WTC11 (cell line): ENCODE measurements around the gene PTPN1. TPM values are rescaled to one million over a fixed set of nuclear protein-coding genes. Genes with fewer than 3 reads are reported as not detected.

Experiments used
- ATAC-seq: fragments of 200-7000 bp; cut with Tn5 transposase; 2 replicates; pipeline ENCODE4 v1.10.0; 2021; ENCODE audit warnings: mild to moderate bottlenecking, moderate library complexity
- Bru-seq: library from RNA; stranded (reverse); fragments of 400-500 nt; gene quantifications from one replicate; lab custom pipeline; 2021; lab: Mats Ljungman, UMichigan
- CTCF ChIA-PET: fragments of 300-600 bp; sonication (Branson Sonifier 250); formaldehyde crosslinking; loops from one replicate; lab custom pipeline; 2021; ENCODE audit warnings: antibody characterized with exemption; lab: Charles Lee
- POLR2A ChIA-PET: fragments of 350-600 bp; sonication (Branson Sonifier 250); formaldehyde crosslinking; loops from one replicate; lab custom pipeline; 2021; ENCODE audit warnings: antibody characterized with exemption; lab: Charles Lee
- DNase-seq: peaks from one replicate; pipeline ENCODE4 v3.0.0; 2021; ENCODE audit warnings: low spot score
- H3K27ac Mint-ChIP-seq: 2 replicates; pipeline ENCODE4 v1.8.0; 2021; ENCODE audit warnings: mixed read lengths
- H3K27me3 Mint-ChIP-seq: 2 replicates; pipeline ENCODE4 v1.8.0; 2021; ENCODE audit warnings: low read depth, mild to moderate bottlenecking, moderate library complexity, mixed read lengths
- H3K36me3 Mint-ChIP-seq: 2 replicates; pipeline ENCODE4 v1.8.0; 2021; ENCODE audit warnings: mixed read lengths
- H3K4me1 Mint-ChIP-seq: 2 replicates; pipeline ENCODE4 v1.8.0; 2022; ENCODE audit warnings: mixed read lengths
- H3K4me3 Mint-ChIP-seq: 2 replicates; pipeline ENCODE4 v1.8.0; 2021; ENCODE audit warnings: mild to moderate bottlenecking, moderate library complexity, mixed read lengths
- H3K9me3 Mint-ChIP-seq: 2 replicates; pipeline ENCODE4 v1.8.0; 2021; ENCODE audit warnings: mixed read lengths
- ATF6 ChIP-seq: sonication (generic); formaldehyde crosslinking; IDR thresholded peaks from 2 replicates; pipeline ENCODE4 v1.8.1; 2023; ENCODE audit warnings: mild to moderate bottlenecking, missing genetic modification reagents
- CREM ChIP-seq: sonication (generic); formaldehyde crosslinking; IDR thresholded peaks from 2 replicates; pipeline ENCODE4 v1.8.1; 2022; ENCODE audit warnings: mild to moderate bottlenecking, missing genetic modification reagents, moderate library complexity
- E2F1 ChIP-seq: sonication (generic); formaldehyde crosslinking; IDR thresholded peaks from 2 replicates; pipeline ENCODE4 v1.8.0; 2022; ENCODE audit warnings: mild to moderate bottlenecking, missing genetic modification reagents
- ELF4 ChIP-seq: sonication (generic); formaldehyde crosslinking; IDR thresholded peaks from 2 replicates; pipeline ENCODE4 v1.8.1; 2022; ENCODE audit warnings: low read depth, mild to moderate bottlenecking, moderate library complexity, missing genetic modification reagents
- GABPB1 ChIP-seq: sonication (generic); formaldehyde crosslinking; IDR thresholded peaks from 2 replicates; pipeline ENCODE4 v1.8.1; 2023; ENCODE audit warnings: mild to moderate bottlenecking, missing genetic modification reagents
- HMGXB4 ChIP-seq: sonication (generic); formaldehyde crosslinking; IDR thresholded peaks from 2 replicates; pipeline ENCODE4 v1.8.1; 2023; ENCODE audit warnings: mild to moderate bottlenecking, moderate library complexity, missing genetic modification reagents
- MYBL2 ChIP-seq: sonication (generic); formaldehyde crosslinking; IDR thresholded peaks from 2 replicates; pipeline ENCODE4 v1.8.1; 2023; ENCODE audit warnings: mild to moderate bottlenecking, moderate library complexity, missing genetic modification reagents
- NFYB ChIP-seq: sonication (generic); formaldehyde crosslinking; conservative IDR thresholded peaks from 2 replicates; pipeline ENCODE4 v1.8.0; 2022; ENCODE audit warnings: low read depth, missing genetic modification reagents
- RORB ChIP-seq: fragments of 250-450 bp; sonication (Bioruptor Pico); IDR thresholded peaks from 2 replicates; pipeline ENCODE4 v1.9.0; 2021; ENCODE audit warnings: mild to moderate bottlenecking
- ZBTB21 ChIP-seq: sonication (generic); formaldehyde crosslinking; IDR thresholded peaks from 2 replicates; pipeline ENCODE4 v1.8.1; 2023; ENCODE audit warnings: mild to moderate bottlenecking, missing genetic modification reagents, borderline replicate concordance
- ZNF121 ChIP-seq: sonication (generic); formaldehyde crosslinking; IDR thresholded peaks from 2 replicates; pipeline ENCODE4 v1.8.0; 2023; ENCODE audit warnings: missing genetic modification reagents
- ZNF219 ChIP-seq: sonication (generic); formaldehyde crosslinking; IDR thresholded peaks from 2 replicates; pipeline ENCODE4 v1.8.0; 2023; ENCODE audit warnings: missing genetic modification reagents, mild to moderate bottlenecking, borderline replicate concordance
- ZNF263 ChIP-seq: sonication (generic); formaldehyde crosslinking; IDR thresholded peaks from 2 replicates; pipeline ENCODE4 v1.8.1; 2022; ENCODE audit warnings: low read depth, mild to moderate bottlenecking, moderate library complexity, missing genetic modification reagents
- ZNF317 ChIP-seq: sonication (generic); formaldehyde crosslinking; IDR thresholded peaks from 2 replicates; pipeline ENCODE4 v1.8.1; 2023; ENCODE audit warnings: low read depth, mild to moderate bottlenecking, moderate library complexity, missing genetic modification reagents, borderline replicate concordance
- ZSCAN18 ChIP-seq: fragments of 250-450 bp; sonication (Bioruptor Pico); IDR thresholded peaks from 2 replicates; pipeline ENCODE4 v2.1.2; 2022; ENCODE audit warnings: mild to moderate bottlenecking, moderate library complexity
- long read RNA-seq, 3 experiments: library from RNA in 1 of 3; library from capped mRNA in 1 of 3; library from polyadenylated mRNA in 1 of 3; unstranded in 2 of 3; stranded (forward) in 1 of 3; transcript quantifications; one replicate each; pipeline ENCODE4 v2.0.0, GENCODE V29; 2021
- total RNA-seq: library from RNA; stranded (reverse); gene quantifications from 3 replicates; pipeline ENCODE4 v1.2.3, GENCODE V29; 2021
- TF ChIP-seq, protein P1 (sequence below): fragments of 250-450 bp; sonication (Bioruptor Pico); IDR thresholded peaks from 2 replicates; pipeline ENCODE4 v1.9.0; 2021; ENCODE audit warnings: mild to moderate bottlenecking, borderline replicate concordance
- TF ChIP-seq, protein P2 (sequence below): sonication (generic); formaldehyde crosslinking; conservative IDR thresholded peaks from 2 replicates; pipeline ENCODE4 v1.8.1; 2023; ENCODE audit warnings: mild to moderate bottlenecking, low read depth, missing genetic modification reagents, moderate library complexity
- TF ChIP-seq, protein P3 (sequence below): sonication (generic); formaldehyde crosslinking; IDR thresholded peaks from 2 replicates; pipeline ENCODE4 v1.8.1; 2022; ENCODE audit warnings: mild to moderate bottlenecking, missing genetic modification reagents, moderate library complexity, borderline replicate concordance

Gene PTPN1
- total RNA-seq (23.4 to 29.4 TPM (median 25.3 TPM) in 3 replicates), Bru-seq, nascent RNA (percentile 77 among the genes with signal in this experiment)
- long read RNA-seq, experiment 1, full-length matches to known transcripts: 28 of 45 reads
- long read RNA-seq, experiment 1, partial matches to known transcripts: 13 of 45 reads
- long read RNA-seq, experiment 1, other reads (novel, unspliced or antisense): 4 of 45 reads
- long read RNA-seq, experiment 2, full-length matches to known transcripts: 10 of 30 reads
- long read RNA-seq, experiment 2, partial matches to known transcripts: 6 of 30 reads
- long read RNA-seq, experiment 2, other reads (novel, unspliced or antisense): 14 of 30 reads
- long read RNA-seq, experiment 3, full-length matches to known transcripts: 5 of 13 reads
- long read RNA-seq, experiment 3, partial matches to known transcripts: 5 of 13 reads
- long read RNA-seq, experiment 3, other reads (novel, unspliced or antisense): 3 of 13 reads

DNA sequence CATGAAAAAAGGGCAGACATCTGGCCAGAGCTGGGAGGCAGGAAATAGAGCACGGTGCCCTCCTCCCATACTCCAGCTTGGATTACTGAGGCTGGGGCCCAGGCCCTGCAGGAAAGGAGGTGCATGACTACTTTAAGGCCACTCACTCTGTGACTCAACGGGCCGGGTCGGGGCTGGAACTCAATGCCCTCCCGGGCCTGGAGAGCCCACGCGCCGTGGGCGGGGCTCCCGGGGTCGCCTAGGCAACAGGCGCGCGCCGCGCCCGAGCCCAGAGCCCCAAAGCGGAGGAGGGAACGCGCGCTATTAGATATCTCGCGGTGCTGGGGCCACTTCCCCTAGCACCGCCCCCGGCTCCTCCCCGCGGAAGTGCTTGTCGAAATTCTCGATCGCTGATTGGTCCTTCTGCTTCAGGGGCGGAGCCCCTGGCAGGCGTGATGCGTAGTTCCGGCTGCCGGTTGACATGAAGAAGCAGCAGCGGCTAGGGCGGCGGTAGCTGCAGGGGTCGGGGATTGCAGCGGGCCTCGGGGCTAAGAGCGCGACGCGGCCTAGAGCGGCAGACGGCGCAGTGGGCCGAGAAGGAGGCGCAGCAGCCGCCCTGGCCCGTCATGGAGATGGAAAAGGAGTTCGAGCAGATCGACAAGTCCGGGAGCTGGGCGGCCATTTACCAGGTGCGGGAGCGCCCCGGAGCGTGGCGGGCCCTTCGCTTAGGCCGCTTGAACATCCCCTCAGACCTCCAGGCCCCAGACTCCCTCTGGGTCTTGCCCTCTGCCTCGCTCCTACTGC is at the start of gene PTPN1:
TSS of gene PTPN1 (plus strand) at position 461 of the 783 bp plus-strand sequence. CDS start at position 606, 145 bp downstream.
- peak; percentile 97 for ATAC-seq
- peak; percentile 99 for DNase-seq
- CTCF ChIA-PET: interaction anchor here (0.6 to 2.1 kb wide), 7 partner anchors 14 to 277 kb away, joined by 3 to 10 read pairs (median 4); no protein-coding TSS in a partner anchor
- Mint-ChIP-seq H3K27ac (peak within 1 kb of the TSS; percentile 93), H3K27me3 (no peaks in the 10 kb centered on the region), H3K9me3 (no peaks in the 10 kb centered on the region), H3K4me3 (peak within 1 kb of the TSS; percentile 93), H3K4me1 (peaks cover 41% of the 10 kb centered on the region), H3K36me3 (no peaks in the 10 kb centered on the region)
- POLR2A ChIA-PET: interaction anchor here (0.6 to 0.7 kb wide), 3 partner anchors 48 to 1584 kb away, joined by 5 to 6 read pairs (median 5); no protein-coding TSS in a partner anchor
- TF ChIP-seq MYBL2 (CRISPR knock-in tag) (0 out of 2 replicates have a peak, but pooled peaks have one; percentile 9), ZNF219 (CRISPR knock-in tag) (no peak), ZBTB21 (CRISPR knock-in tag) (no peak), NFYB (CRISPR knock-in tag) (peak; percentile 46), ATF6 (CRISPR knock-in tag) (no peak), ZNF121 (CRISPR knock-in tag) (no peak), ZNF317 (CRISPR knock-in tag) (no peak), ELF4 (CRISPR knock-in tag) (no peak), GABPB1 (peak; percentile 66), CREM (peak; percentile 24; the same call in 1 of the 2 replicates), ZNF263 (CRISPR knock-in tag) (no peak), ZSCAN18 (no peak), RORB (CRISPR knock-in tag) (no peak), E2F1 (CRISPR knock-in tag) (no peak), HMGXB4 (no peak)
- TF ChIP-seq, protein P1, sequence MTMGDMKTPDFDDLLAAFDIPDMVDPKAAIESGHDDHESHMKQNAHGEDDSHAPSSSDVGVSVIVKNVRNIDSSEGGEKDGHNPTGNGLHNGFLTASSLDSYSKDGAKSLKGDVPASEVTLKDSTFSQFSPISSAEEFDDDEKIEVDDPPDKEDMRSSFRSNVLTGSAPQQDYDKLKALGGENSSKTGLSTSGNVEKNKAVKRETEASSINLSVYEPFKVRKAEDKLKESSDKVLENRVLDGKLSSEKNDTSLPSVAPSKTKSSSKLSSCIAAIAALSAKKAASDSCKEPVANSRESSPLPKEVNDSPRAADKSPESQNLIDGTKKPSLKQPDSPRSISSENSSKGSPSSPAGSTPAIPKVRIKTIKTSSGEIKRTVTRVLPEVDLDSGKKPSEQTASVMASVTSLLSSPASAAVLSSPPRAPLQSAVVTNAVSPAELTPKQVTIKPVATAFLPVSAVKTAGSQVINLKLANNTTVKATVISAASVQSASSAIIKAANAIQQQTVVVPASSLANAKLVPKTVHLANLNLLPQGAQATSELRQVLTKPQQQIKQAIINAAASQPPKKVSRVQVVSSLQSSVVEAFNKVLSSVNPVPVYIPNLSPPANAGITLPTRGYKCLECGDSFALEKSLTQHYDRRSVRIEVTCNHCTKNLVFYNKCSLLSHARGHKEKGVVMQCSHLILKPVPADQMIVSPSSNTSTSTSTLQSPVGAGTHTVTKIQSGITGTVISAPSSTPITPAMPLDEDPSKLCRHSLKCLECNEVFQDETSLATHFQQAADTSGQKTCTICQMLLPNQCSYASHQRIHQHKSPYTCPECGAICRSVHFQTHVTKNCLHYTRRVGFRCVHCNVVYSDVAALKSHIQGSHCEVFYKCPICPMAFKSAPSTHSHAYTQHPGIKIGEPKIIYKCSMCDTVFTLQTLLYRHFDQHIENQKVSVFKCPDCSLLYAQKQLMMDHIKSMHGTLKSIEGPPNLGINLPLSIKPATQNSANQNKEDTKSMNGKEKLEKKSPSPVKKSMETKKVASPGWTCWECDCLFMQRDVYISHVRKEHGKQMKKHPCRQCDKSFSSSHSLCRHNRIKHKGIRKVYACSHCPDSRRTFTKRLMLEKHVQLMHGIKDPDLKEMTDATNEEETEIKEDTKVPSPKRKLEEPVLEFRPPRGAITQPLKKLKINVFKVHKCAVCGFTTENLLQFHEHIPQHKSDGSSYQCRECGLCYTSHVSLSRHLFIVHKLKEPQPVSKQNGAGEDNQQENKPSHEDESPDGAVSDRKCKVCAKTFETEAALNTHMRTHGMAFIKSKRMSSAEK (CRISPR knock-in tag): no peak
- TF ChIP-seq, protein P2, sequence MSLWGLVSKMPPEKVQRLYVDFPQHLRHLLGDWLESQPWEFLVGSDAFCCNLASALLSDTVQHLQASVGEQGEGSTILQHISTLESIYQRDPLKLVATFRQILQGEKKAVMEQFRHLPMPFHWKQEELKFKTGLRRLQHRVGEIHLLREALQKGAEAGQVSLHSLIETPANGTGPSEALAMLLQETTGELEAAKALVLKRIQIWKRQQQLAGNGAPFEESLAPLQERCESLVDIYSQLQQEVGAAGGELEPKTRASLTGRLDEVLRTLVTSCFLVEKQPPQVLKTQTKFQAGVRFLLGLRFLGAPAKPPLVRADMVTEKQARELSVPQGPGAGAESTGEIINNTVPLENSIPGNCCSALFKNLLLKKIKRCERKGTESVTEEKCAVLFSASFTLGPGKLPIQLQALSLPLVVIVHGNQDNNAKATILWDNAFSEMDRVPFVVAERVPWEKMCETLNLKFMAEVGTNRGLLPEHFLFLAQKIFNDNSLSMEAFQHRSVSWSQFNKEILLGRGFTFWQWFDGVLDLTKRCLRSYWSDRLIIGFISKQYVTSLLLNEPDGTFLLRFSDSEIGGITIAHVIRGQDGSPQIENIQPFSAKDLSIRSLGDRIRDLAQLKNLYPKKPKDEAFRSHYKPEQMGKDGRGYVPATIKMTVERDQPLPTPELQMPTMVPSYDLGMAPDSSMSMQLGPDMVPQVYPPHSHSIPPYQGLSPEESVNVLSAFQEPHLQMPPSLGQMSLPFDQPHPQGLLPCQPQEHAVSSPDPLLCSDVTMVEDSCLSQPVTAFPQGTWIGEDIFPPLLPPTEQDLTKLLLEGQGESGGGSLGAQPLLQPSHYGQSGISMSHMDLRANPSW (CRISPR knock-in tag): no peak
- TF ChIP-seq, protein P3, sequence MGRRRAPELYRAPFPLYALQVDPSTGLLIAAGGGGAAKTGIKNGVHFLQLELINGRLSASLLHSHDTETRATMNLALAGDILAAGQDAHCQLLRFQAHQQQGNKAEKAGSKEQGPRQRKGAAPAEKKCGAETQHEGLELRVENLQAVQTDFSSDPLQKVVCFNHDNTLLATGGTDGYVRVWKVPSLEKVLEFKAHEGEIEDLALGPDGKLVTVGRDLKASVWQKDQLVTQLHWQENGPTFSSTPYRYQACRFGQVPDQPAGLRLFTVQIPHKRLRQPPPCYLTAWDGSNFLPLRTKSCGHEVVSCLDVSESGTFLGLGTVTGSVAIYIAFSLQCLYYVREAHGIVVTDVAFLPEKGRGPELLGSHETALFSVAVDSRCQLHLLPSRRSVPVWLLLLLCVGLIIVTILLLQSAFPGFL (CRISPR knock-in tag): no peak
